ENCODE results near the gene CRB1. TPM values are rescaled to one million over a fixed set of nuclear protein-coding genes. Genes with fewer than 3 reads are reported as not detected.

Gene CRB1
- polyA plus RNA-seq, 3 donors = not detected

DNA sequence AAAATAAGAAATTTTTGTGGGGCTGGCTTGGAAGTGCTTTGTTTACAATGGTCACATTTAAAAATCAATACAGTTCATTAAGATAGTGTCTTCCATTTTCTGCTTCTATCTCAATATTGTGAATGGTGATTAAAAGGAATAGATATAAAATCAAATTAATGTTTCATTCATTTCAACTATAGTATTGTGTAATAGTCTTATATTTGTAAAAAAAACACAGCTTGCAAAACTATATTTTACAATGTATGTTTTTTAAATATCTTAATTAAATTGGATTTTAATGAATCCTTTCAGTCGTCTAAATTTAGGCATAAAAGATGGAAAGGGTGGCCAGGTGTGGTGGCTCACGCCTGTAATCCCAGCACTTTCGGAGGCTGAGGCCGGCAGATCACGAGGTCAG lies 63.5 kb downstream of the CRB1 start:
- DNase-seq = no peak
- WGBS (ENCODE audit: insufficient coverage) = no CpG with 5 or more reads among the region's 5 CpGs
- H3K27ac Mint-ChIP-seq = no peak overlapping the region
- no peaks in the 10 kb centered on the region for H3K9me3 Mint-ChIP-seq
- H3K27me3 Mint-ChIP-seq (ENCODE audit: low read depth in 3 of 3) = peaks cover 0 to 4% (median 3%) of the 10 kb centered on the region in 3 donors
- H3K27me3 ChIP-seq (ENCODE audit: control insufficient read depth in 2 of 2, insufficient read depth in 2 of 2, low read length in 2 of 2) = no peaks in the 10 kb centered on the region
- H3K36me3 Mint-ChIP-seq = no peaks in the 10 kb centered on the region
- intact Hi-C loops (cut with micrococcal nuclease) = no loop called here
- H3K36me3 ChIP-seq (replicated peaks in 1 of 2; ENCODE audit: control insufficient read depth in 1 of 2, insufficient read depth in 2 of 2, low read length in 2 of 2) = no peaks in the 10 kb centered on the region
- H4K20me1 ChIP-seq (ENCODE audit: insufficient read depth, low read length) = no peaks in the 10 kb centered on the region
- H3K9ac ChIP-seq (ENCODE audit: insufficient read depth, low read length, poor library complexity, severe bottlenecking) = no peak overlapping the region
- H3K4me1 Mint-ChIP-seq = peaks cover 2% of the 10 kb centered on the region
- no peak overlapping the region for H3K4me3 Mint-ChIP-seq
- no peak overlapping the region for H3K27ac ChIP-seq (ENCODE audit: low read depth in 1 of 2, low read length in 2 of 2)
- no peak overlapping the region for H3K4me3 ChIP-seq (replicated peaks in 1 of 3; ENCODE audit: low read depth in 2 of 3, low read length in 3 of 3)
- H3K4me1 ChIP-seq (ENCODE audit: control insufficient read depth in 1 of 2, insufficient read depth in 2 of 2, low read length in 2 of 2) = no peaks in the 10 kb centered on the region
- H3K79me2 ChIP-seq (ENCODE audit: insufficient read depth, low read length) = no peaks in the 10 kb centered on the region
- H2AFZ ChIP-seq (ENCODE audit: insufficient read depth, low read depth, low read length, poor library complexity, severe bottlenecking) = no peak overlapping the region
- no peaks in the 10 kb centered on the region for H3K9me3 ChIP-seq (replicated peaks in 1 of 2; ENCODE audit: control insufficient read depth in 1 of 2, insufficient read depth in 1 of 2, low read length in 2 of 2)
- no peak overlapping the region for H3K4me2 ChIP-seq (replicated peaks; ENCODE audit: extremely low read depth, low read length, poor library complexity, severe bottlenecking)
- TF ChIP-seq, protein P1, sequence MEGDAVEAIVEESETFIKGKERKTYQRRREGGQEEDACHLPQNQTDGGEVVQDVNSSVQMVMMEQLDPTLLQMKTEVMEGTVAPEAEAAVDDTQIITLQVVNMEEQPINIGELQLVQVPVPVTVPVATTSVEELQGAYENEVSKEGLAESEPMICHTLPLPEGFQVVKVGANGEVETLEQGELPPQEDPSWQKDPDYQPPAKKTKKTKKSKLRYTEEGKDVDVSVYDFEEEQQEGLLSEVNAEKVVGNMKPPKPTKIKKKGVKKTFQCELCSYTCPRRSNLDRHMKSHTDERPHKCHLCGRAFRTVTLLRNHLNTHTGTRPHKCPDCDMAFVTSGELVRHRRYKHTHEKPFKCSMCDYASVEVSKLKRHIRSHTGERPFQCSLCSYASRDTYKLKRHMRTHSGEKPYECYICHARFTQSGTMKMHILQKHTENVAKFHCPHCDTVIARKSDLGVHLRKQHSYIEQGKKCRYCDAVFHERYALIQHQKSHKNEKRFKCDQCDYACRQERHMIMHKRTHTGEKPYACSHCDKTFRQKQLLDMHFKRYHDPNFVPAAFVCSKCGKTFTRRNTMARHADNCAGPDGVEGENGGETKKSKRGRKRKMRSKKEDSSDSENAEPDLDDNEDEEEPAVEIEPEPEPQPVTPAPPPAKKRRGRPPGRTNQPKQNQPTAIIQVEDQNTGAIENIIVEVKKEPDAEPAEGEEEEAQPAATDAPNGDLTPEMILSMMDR (IDR thresholded peaks at IDR 0.05) = no peak

DNA sequence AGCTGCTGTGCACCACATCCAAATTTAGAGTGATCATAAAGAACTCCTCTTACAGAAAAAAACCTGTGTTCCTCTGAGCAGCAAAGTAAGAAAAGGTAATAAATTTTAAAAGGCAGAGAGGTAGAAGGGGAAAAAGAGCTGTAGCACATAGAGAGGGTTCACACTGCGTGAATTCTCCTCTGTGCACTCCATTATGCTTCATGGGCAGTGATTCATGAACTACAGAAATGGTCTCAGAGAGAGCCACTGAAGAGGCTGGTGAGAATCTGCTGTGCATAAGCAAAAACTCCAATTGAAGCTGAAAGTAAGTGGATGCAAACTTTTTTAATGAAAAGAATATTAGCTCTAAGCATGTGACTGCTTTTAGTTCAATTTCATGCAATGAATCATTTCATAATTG lies 65.0 kb downstream of the CRB1 start:
- no peaks in the 10 kb centered on the region for H3K4me1 ChIP-seq (ENCODE audit: control insufficient read depth in 1 of 2, insufficient read depth in 2 of 2, low read length in 2 of 2)
- no peaks in the 10 kb centered on the region for H3K9me3 ChIP-seq (replicated peaks in 1 of 2; ENCODE audit: control insufficient read depth in 1 of 2, insufficient read depth in 1 of 2, low read length in 2 of 2)
- H3K79me2 ChIP-seq (ENCODE audit: insufficient read depth, low read length) = no peaks in the 10 kb centered on the region
- WGBS (ENCODE audit: insufficient coverage) = 89% methylated on average over 1 of the region's 1 CpG
- H4K20me1 ChIP-seq (ENCODE audit: insufficient read depth, low read length) = no peaks in the 10 kb centered on the region
- no peak overlapping the region for H3K27ac Mint-ChIP-seq
- DNase-seq = no peak
- H3K4me3 ChIP-seq (replicated peaks in 1 of 3; ENCODE audit: low read depth in 2 of 3, low read length in 3 of 3) = no peak overlapping the region
- no peaks in the 10 kb centered on the region for H3K27me3 ChIP-seq (ENCODE audit: control insufficient read depth in 2 of 2, insufficient read depth in 2 of 2, low read length in 2 of 2)
- H3K27me3 Mint-ChIP-seq (ENCODE audit: low read depth in 3 of 3) = peaks cover 0 to 4% (median 3%) of the 10 kb centered on the region in 3 donors
- H3K9me3 Mint-ChIP-seq = no peaks in the 10 kb centered on the region
- no peak overlapping the region for H3K4me2 ChIP-seq (replicated peaks; ENCODE audit: extremely low read depth, low read length, poor library complexity, severe bottlenecking)
- TF ChIP-seq, protein P1 (IDR thresholded peaks at IDR 0.05) = no peak
- no peak overlapping the region for H3K27ac ChIP-seq (ENCODE audit: low read depth in 1 of 2, low read length in 2 of 2)
- H2AFZ ChIP-seq (ENCODE audit: insufficient read depth, low read depth, low read length, poor library complexity, severe bottlenecking) = no peak overlapping the region
- H3K36me3 ChIP-seq (replicated peaks in 1 of 2; ENCODE audit: control insufficient read depth in 1 of 2, insufficient read depth in 2 of 2, low read length in 2 of 2) = no peaks in the 10 kb centered on the region
- no peak overlapping the region for H3K4me3 Mint-ChIP-seq
- H3K36me3 Mint-ChIP-seq = no peaks in the 10 kb centered on the region
- no peaks in the 10 kb centered on the region for H3K4me1 Mint-ChIP-seq
- intact Hi-C loops (cut with micrococcal nuclease) = no loop called here
- no peak overlapping the region for H3K9ac ChIP-seq (ENCODE audit: insufficient read depth, low read length, poor library complexity, severe bottlenecking)

All from CD14-positive monocyte (primary cell).